GM12878 (cell line): ENCODE data around the gene EHBP1. TPM values are rescaled to one million over a fixed set of nuclear protein-coding genes. Genes with fewer than 3 reads are reported as not detected.

Experiments
- ATAC-seq: fragments of 200-7000 bp; cut with Tn5 transposase; 3 replicates; pipeline ENCODE4 v1.9.1; 2020; ENCODE audit warnings: mild to moderate bottlenecking, moderate library complexity
- BruUV-seq: library from RNA; stranded (reverse); fragments of 400-500 nt; replicated peaks from 2 replicates; lab custom pipeline; 2021; lab: Mats Ljungman, UMichigan
- CTCF ChIA-PET: fragments of 300-600 bp; sonication (Branson Sonifier 250); formaldehyde crosslinking; extraction: SDS; loops from one replicate; lab custom pipeline; 2021; ENCODE audit warnings: inconsistent platforms; lab: Yijun Ruan, JAX
- POLR2A ChIA-PET: fragments of 350-600 bp; formaldehyde crosslinking; extraction: SDS; loops from one replicate; lab custom pipeline; 2021; ENCODE audit warnings: inconsistent platforms; lab: Charles Lee
- RAD21 ChIA-PET: fragments of 300-600 bp; sonication (Branson Sonifier 250); formaldehyde crosslinking; loops from one replicate; lab custom pipeline; 2023; ENCODE audit warnings: antibody characterized with exemption; ENCODE audit not compliant: unreplicated experiment; lab: Charles Lee
- SMC1A ChIA-PET: fragments of 300-600 bp; sonication (Branson Sonifier 250); formaldehyde crosslinking; loops from one replicate; lab custom pipeline; 2023; ENCODE audit not compliant: unreplicated experiment, uncharacterized antibody; lab: Charles Lee
- DNase-seq: peaks from one replicate; pipeline ENCODE4 v3.0.0-alpha.2; 2011; ENCODE audit warnings: low read depth, low spot score
- FAIRE-seq: peaks from 3 replicates; lab custom pipeline; 2011; peaks lifted over from hg19 to GRCh38; lab: Jason Lieb, UNC
- H2AFZ ChIP-seq: 2 replicates; pipeline ENCODE4 v1.6.0; 2011; ENCODE audit warnings: low read depth, low read length, control low read depth; ENCODE audit not compliant: control insufficient read depth
- H3K27ac ChIP-seq: 2 replicates; pipeline ENCODE4 v1.5.1; 2011; ENCODE audit warnings: control low read depth; ENCODE audit not compliant: control insufficient read depth, insufficient read depth
- H3K27me3 ChIP-seq, 2 experiments: replicated peaks in 1 of 2; 2 replicates each; pipeline versions ENCODE4 v1.6.0 to v1.6.1; 2011; ENCODE audit warnings: low read length in 1 of 2; ENCODE audit not compliant: control insufficient read depth in 2 of 2, insufficient read depth in 2 of 2
- H3K36me3 ChIP-seq, 2 experiments: 2 replicates each; pipeline ENCODE4 v1.5.1; 2011; ENCODE audit warnings: low read length in 1 of 2; ENCODE audit not compliant: control insufficient read depth in 2 of 2, insufficient read depth in 2 of 2
- H3K4me1 ChIP-seq: 2 replicates; pipeline ENCODE4 v1.6.1; 2011; ENCODE audit warnings: mild to moderate bottlenecking, low read length, moderate library complexity, mixed read lengths; ENCODE audit not compliant: control insufficient read depth, insufficient read depth
- H3K4me2 ChIP-seq: 2 replicates; pipeline ENCODE4 v1.6.0; 2011; ENCODE audit warnings: control low read depth; ENCODE audit not compliant: control insufficient read depth, insufficient read depth
- H3K4me3 ChIP-seq: fragments of 200-600 bp; sonication (generic); 2 replicates; pipeline ENCODE4 v1.5.1; 2016
- H3K79me2 ChIP-seq: 2 replicates; pipeline ENCODE4 v1.6.0; 2011; ENCODE audit warnings: low read length; ENCODE audit not compliant: control insufficient read depth, insufficient read depth
- H3K9ac ChIP-seq: 2 replicates; pipeline ENCODE4 v1.8.0; 2011; ENCODE audit warnings: low read length, control low read depth, mixed read lengths; ENCODE audit not compliant: control insufficient read depth, insufficient read depth
- H3K9me3 ChIP-seq: replicated peaks from 3 replicates; pipeline ENCODE4 v1.5.1; 2011; ENCODE audit warnings: mild to moderate bottlenecking, low read length; ENCODE audit not compliant: control insufficient read depth, insufficient read depth
- H4K20me1 ChIP-seq: 2 replicates; pipeline ENCODE4 v1.6.0; 2011; ENCODE audit not compliant: control insufficient read depth, insufficient read depth
- CBX3 ChIP-seq: fragments of 200-600 bp; sonication (generic); IDR thresholded peaks from 2 replicates; pipeline ENCODE4 v1.6.1; 2016; ENCODE audit warnings: low read depth, borderline replicate concordance
- CEBPB ChIP-seq, 2 experiments: fragments of 150-350 bp in 1 of 2; IDR thresholded peaks; 2 replicates each; pipeline ENCODE4 v1.6.1; 2012 to 2014; ENCODE audit warnings: low read depth in 2 of 2, low read length in 2 of 2, borderline replicate concordance in 1 of 2, inconsistent platforms in 1 of 2
- EGR1 ChIP-seq, 2 experiments: IDR thresholded peaks; 1 replicate in 1 of 2; 2 replicates in 1 of 2; pipeline ENCODE4 v1.6.1; 2011 to 2012; ENCODE audit warnings: low read depth in 2 of 2, low read length in 2 of 2, borderline replicate concordance in 1 of 2, mild to moderate bottlenecking in 1 of 2, moderate library complexity in 1 of 2
- GABPA ChIP-seq: IDR thresholded peaks from 2 replicates; pipeline ENCODE4 v1.6.1; 2014; ENCODE audit warnings: antibody characterized with exemption, low read depth, mild to moderate bottlenecking, inconsistent platforms
- MAX ChIP-seq: IDR thresholded peaks from 2 replicates; pipeline ENCODE4 v1.6.1; 2012; ENCODE audit warnings: low read depth, low read length, improper control_type of control experiment
- MXI1 ChIP-seq: fragments of 150-350 bp; IDR thresholded peaks from 2 replicates; pipeline ENCODE4 v1.6.1; 2011; ENCODE audit warnings: low read depth, mild to moderate bottlenecking, inconsistent platforms, low read length, improper control_type of control experiment
- NFXL1 ChIP-seq: fragments of 450-650 bp; IDR thresholded peaks from 2 replicates; pipeline ENCODE4 v1.6.1; 2017; ENCODE audit warnings: antibody characterized with exemption, mild to moderate bottlenecking, borderline replicate concordance
- RUNX3 ChIP-seq: IDR thresholded peaks from 2 replicates; pipeline ENCODE4 v1.6.1; 2012; ENCODE audit warnings: low read length, inconsistent platforms
- SMAD5 ChIP-seq: IDR thresholded peaks from 2 replicates; pipeline ENCODE4 v1.6.1; 2016; ENCODE audit warnings: antibody characterized with exemption, low read depth
- STAT1 ChIP-seq: fragments of 450-650 bp; conservative IDR thresholded peaks from 2 replicates; pipeline ENCODE4 v1.6.1; 2014; ENCODE audit warnings: antibody characterized with exemption, mild to moderate bottlenecking
- ZNF592 ChIP-seq: fragments of 450-650 bp; IDR thresholded peaks from 2 replicates; pipeline ENCODE4 v1.6.1; 2017; ENCODE audit warnings: mild to moderate bottlenecking, moderate library complexity
- ZSCAN29 ChIP-seq: fragments of 450-650 bp; IDR thresholded peaks from 2 replicates; pipeline ENCODE4 v1.6.1; 2017; ENCODE audit warnings: mild to moderate bottlenecking, moderate library complexity
- WGBS: methylation state at CpG from one replicate; pipeline ENCODE4 v1.1.6; 2016; ENCODE audit warnings: low lambda C conversion rate; ENCODE audit not compliant: insufficient replicate concordance, insufficient coverage; ENCODE audit errors: missing lambda C conversion rate; 5-methylcytosine and 5-hydroxymethylcytosine counted together
- in situ Hi-C: fragments of 300-500 bp; cut with MboI; formaldehyde crosslinking; loops from 9 replicates; pipeline ENCODE4 v1.14.3; 2018; ENCODE audit warnings: mixed read lengths
- intact Hi-C: fragments of 100-400 bp; cut with micrococcal nuclease; formaldehyde crosslinking; loops from one replicate; pipeline ENCODE4 v1.14.2; 2022; ENCODE audit not compliant: unreplicated experiment
- polyA plus RNA-seq, 11 experiments: library from polyadenylated mRNA; depleted of rRNA in 4 of 11; unstranded in 6 of 11; stranded (reverse) in 5 of 11; fragments of >200 nt; fragmentation: Nextera tagmentation in 4 of 11; fragmentation: Illumina TruSeq in 1 of 11; extraction: Ambion mirVana in 4 of 11; extraction: Trizol in 1 of 11; gene quantifications; 1 replicate in 1 of 11; 2 replicates in 10 of 11; pipeline versions ENCODE4 v1.2.1 to v1.2.3, GENCODE V29; 2011 to 2016; ENCODE audit warnings: inconsistent platforms in 2 of 11, missing spikeins in 2 of 11, low read depth in 1 of 11
- total RNA-seq, 4 experiments: library from RNA; depleted of rRNA in 3 of 4; stranded (reverse); fragments of >200 nt in 3 of 4; fragmentation: Illumina TruSeq in 1 of 4; extraction: Trizol in 1 of 4; gene quantifications; 2 replicates each; pipeline versions ENCODE4 v1.2.1 to v1.2.3, GENCODE V29; 2013 to 2021
- TF ChIP-seq, protein P1 (sequence below): fragments of 150-350 bp; IDR thresholded peaks from 2 replicates; pipeline ENCODE4 v1.6.1; 2014; ENCODE audit warnings: mild to moderate bottlenecking, low read depth, low read length
- TF ChIP-seq, protein P2 (sequence below): fragments of 450-650 bp; formaldehyde crosslinking; IDR thresholded peaks from 2 replicates; pipeline ENCODE4 v1.4.0; 2020; ENCODE audit warnings: mild to moderate bottlenecking, moderate library complexity

The EHBP1 gene
- total and polyA plus RNA-seq, 10 of the 15 experiments (the other 5 are each of a cell fraction or from before 2014, with no cell fraction given) = 5.7 to 26.1 (median 13.6) TPM

DNA sequence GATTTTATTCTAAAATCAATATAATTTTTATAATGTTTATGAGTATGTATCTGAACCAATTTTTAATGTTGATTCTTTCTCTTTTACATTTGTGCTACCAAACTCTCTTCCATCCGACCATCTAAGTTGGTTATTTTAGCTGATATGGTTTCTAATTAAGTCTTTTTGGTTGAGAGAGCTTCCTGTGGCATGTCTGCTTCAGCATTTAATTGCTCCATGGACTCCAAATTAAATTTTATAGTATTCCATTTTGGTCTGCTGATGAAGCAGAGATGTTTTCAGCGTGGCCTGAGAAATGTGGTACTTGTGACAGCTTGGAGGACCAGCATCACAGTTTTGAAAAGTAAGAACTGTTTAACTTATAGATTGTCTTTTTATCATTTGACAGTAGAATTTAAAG, 105.6 kb downstream of the EHBP1 start:
- DNase-seq (no peak), FAIRE-seq (no peak), ATAC-seq (no peak)
- Histone ChIP-seq H2AFZ (no peak overlapping the region), H3K9me3 (no peaks in the 10 kb centered on the region; the same call in 2 of the 3 replicates), H3K27me3 (no peaks in the 10 kb centered on the region), H3K4me1 (peaks cover 3% of the 10 kb centered on the region; the same call in 1 of the 2 replicates), H3K4me2 (no peak overlapping the region), H3K4me3 (no peak overlapping the region), H3K9ac (no peak overlapping the region), H3K79me2 (no peaks in the 10 kb centered on the region), H4K20me1 (no peaks in the 10 kb centered on the region), H3K27ac (no peak overlapping the region), H3K36me3 (no peaks in the 10 kb centered on the region)
- ChIA-PET SMC1A (interaction anchor here (0.8 to 2.8 kb wide), 3 partner anchors 10 to 99 kb away, joined by 3 to 10 read pairs (median 3); no protein-coding TSS in a partner anchor), RAD21 (no interaction called here), POLR2A (no interaction called here), CTCF (interaction anchor here (1.0 to 1.3 kb wide), 5 partner anchors 9 to 355 kb away, joined by 3 to 5 read pairs (median 4); no protein-coding TSS in a partner anchor)
- in situ Hi-C loops (no loop called here), intact Hi-C loops (no loop called here)
- BruUV-seq = no TSS peak
- WGBS = 94% methylated on average over 2 of the region's 2 CpGs
- TF ChIP-seq EGR1 (IDR thresholded peaks at IDR 0.05; ENCODE audit: borderline replicate concordance in 1 of 2, low read depth in 2 of 2, low read length in 2 of 2) = no peak
- TF ChIP-seq NFXL1 = no peak
- TF ChIP-seq MAX = no peak
- TF ChIP-seq ZSCAN29 = no peak
- no peak for TF ChIP-seq CBX3
- no peak for TF ChIP-seq MXI1
- TF ChIP-seq SMAD5 = no peak
- no peak for TF ChIP-seq RUNX3
- no peak for TF ChIP-seq CEBPB (IDR thresholded peaks at IDR 0.05; ENCODE audit: borderline replicate concordance in 1 of 2, low read depth in 2 of 2, low read length in 2 of 2)
- TF ChIP-seq GABPA = no peak
- TF ChIP-seq STAT1 = no peak
- TF ChIP-seq ZNF592 = no peak
- TF ChIP-seq, protein P1, sequence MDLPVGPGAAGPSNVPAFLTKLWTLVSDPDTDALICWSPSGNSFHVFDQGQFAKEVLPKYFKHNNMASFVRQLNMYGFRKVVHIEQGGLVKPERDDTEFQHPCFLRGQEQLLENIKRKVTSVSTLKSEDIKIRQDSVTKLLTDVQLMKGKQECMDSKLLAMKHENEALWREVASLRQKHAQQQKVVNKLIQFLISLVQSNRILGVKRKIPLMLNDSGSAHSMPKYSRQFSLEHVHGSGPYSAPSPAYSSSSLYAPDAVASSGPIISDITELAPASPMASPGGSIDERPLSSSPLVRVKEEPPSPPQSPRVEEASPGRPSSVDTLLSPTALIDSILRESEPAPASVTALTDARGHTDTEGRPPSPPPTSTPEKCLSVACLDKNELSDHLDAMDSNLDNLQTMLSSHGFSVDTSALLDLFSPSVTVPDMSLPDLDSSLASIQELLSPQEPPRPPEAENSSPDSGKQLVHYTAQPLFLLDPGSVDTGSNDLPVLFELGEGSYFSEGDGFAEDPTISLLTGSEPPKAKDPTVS = no peak
- TF ChIP-seq, protein P2, sequence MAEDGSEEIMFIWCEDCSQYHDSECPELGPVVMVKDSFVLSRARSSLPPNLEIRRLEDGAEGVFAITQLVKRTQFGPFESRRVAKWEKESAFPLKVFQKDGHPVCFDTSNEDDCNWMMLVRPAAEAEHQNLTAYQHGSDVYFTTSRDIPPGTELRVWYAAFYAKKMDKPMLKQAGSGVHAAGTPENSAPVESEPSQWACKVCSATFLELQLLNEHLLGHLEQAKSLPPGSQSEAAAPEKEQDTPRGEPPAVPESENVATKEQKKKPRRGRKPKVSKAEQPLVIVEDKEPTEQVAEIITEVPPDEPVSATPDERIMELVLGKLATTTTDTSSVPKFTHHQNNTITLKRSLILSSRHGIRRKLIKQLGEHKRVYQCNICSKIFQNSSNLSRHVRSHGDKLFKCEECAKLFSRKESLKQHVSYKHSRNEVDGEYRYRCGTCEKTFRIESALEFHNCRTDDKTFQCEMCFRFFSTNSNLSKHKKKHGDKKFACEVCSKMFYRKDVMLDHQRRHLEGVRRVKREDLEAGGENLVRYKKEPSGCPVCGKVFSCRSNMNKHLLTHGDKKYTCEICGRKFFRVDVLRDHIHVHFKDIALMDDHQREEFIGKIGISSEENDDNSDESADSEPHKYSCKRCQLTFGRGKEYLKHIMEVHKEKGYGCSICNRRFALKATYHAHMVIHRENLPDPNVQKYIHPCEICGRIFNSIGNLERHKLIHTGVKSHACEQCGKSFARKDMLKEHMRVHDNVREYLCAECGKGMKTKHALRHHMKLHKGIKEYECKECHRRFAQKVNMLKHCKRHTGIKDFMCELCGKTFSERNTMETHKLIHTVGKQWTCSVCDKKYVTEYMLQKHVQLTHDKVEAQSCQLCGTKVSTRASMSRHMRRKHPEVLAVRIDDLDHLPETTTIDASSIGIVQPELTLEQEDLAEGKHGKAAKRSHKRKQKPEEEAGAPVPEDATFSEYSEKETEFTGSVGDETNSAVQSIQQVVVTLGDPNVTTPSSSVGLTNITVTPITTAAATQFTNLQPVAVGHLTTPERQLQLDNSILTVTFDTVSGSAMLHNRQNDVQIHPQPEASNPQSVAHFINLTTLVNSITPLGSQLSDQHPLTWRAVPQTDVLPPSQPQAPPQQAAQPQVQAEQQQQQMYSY = no peak
